ENCODE data around the gene UBQLN3. TPM values are rescaled to one million over a fixed set of nuclear protein-coding genes. Genes with fewer than 3 reads are reported as not detected.

The UBQLN3 gene
- total RNA-seq, 1 donor from 2014 or later: not detected

Other genes starting within 250 kb of the UBQLN3 start
- not detected for gene HBE1, start 240.0 kb downstream of the UBQLN3 start, total RNA-seq (ENCODE audit: unreplicated experiment)
- gene OR51B4, start 208.0 kb downstream of the UBQLN3 start, total RNA-seq (ENCODE audit: unreplicated experiment): not detected
- not detected for gene OR51B2, start 185.7 kb downstream of the UBQLN3 start, total RNA-seq (ENCODE audit: unreplicated experiment)
- gene OR51B5, start 166.4 kb downstream of the UBQLN3 start, total RNA-seq (ENCODE audit: unreplicated experiment): not detected
- gene OR51B6, start 158.4 kb downstream of the UBQLN3 start, total RNA-seq (ENCODE audit: unreplicated experiment): not detected
- not detected for gene OR51M1, start 126.1 kb downstream of the UBQLN3 start, total RNA-seq (ENCODE audit: unreplicated experiment)
- not detected for gene OR51Q1, start 87.8 kb downstream of the UBQLN3 start, total RNA-seq (ENCODE audit: unreplicated experiment)
- gene OR51I1, start 68.4 kb downstream of the UBQLN3 start, total RNA-seq (ENCODE audit: unreplicated experiment): not detected
- not detected for gene OR51I2, start 60.6 kb downstream of the UBQLN3 start, total RNA-seq (ENCODE audit: unreplicated experiment)
- gene OR52D1, start 21.3 kb downstream of the UBQLN3 start, total RNA-seq (ENCODE audit: unreplicated experiment): not detected
- not detected for gene UBQLNL, start 6.7 kb upstream of the UBQLN3 start, total RNA-seq (ENCODE audit: unreplicated experiment)
- not detected for gene OR52H1, start 38.6 kb upstream of the UBQLN3 start, total RNA-seq (ENCODE audit: unreplicated experiment)
- gene OR52B6, start 70.9 kb upstream of the UBQLN3 start, total RNA-seq (ENCODE audit: unreplicated experiment): not detected
- gene TRIM6, start 86.7 kb upstream of the UBQLN3 start, total RNA-seq (ENCODE audit: unreplicated experiment): 0.64 TPM
- not detected for gene TRIM34, start 115.0 kb upstream of the UBQLN3 start, total RNA-seq (ENCODE audit: unreplicated experiment)
- 2.6 TPM for gene TRIM5, start 175.1 kb upstream of the UBQLN3 start, total RNA-seq (ENCODE audit: unreplicated experiment)
- 5.0 TPM for gene TRIM22, start 179.8 kb upstream of the UBQLN3 start, total RNA-seq (ENCODE audit: unreplicated experiment)
- gene OR56B1, start 226.5 kb upstream of the UBQLN3 start, total RNA-seq (ENCODE audit: unreplicated experiment): not detected
- gene OR52N4, start 244.3 kb upstream of the UBQLN3 start, total RNA-seq (ENCODE audit: unreplicated experiment): not detected

Data from glutamatergic neuron (in vitro differentiated cells).